ENCODE measurements around the gene AGBL1.

GRCh38 chr15:86403914-86404583, 324.4 kb downstream of the AGBL1 start:
- TF ChIP-seq REST (IDR thresholded peaks at IDR 0.05; ENCODE audit: insufficient read depth in 1 of 2, low read depth in 2 of 2, low read length in 2 of 2), result no peak
- TF ChIP-seq FOXP2 (optimal IDR thresholded peaks at IDR 0.05; ENCODE audit: borderline replicate concordance, extremely low read depth, extremely low read length, insufficient read depth), result no peak

Data from PFSK-1 (cell line).